IPS DF 6.9 (cell line): ENCODE results near the gene SLC12A1.

Experiments used
- DNase-seq: peaks from one replicate; pipeline ENCODE4 v3.0.0-alpha.2; 2013; ENCODE audit warnings: low read depth, low spot score
- H3K27ac ChIP-seq: one replicate; pipeline ENCODE4 v1.5.1; 2013; ENCODE audit warnings: low read length, control low read depth
- H3K27me3 ChIP-seq: 2 replicates; pipeline ENCODE4 v1.6.1; 2013; ENCODE audit warnings: mild to moderate bottlenecking, low read length; ENCODE audit not compliant: control insufficient read depth, insufficient read depth
- H3K36me3 ChIP-seq: 2 replicates; pipeline ENCODE4 v1.6.1; 2013; ENCODE audit warnings: low read length; ENCODE audit not compliant: control insufficient read depth, insufficient read depth
- H3K4me1 ChIP-seq: 2 replicates; pipeline ENCODE4 v1.6.1; 2013; ENCODE audit warnings: low read length; ENCODE audit not compliant: control insufficient read depth, insufficient read depth
- H3K4me3 ChIP-seq: 2 replicates; pipeline ENCODE4 v1.5.1; 2013; ENCODE audit warnings: mild to moderate bottlenecking, low read length
- H3K9me3 ChIP-seq: 2 replicates; pipeline ENCODE4 v1.6.1; 2013; ENCODE audit warnings: low read length, inconsistent platforms; ENCODE audit not compliant: control insufficient read depth, insufficient read depth
- WGBS: extraction: QIAGEN DNeasy Blood & Tissue Kit; methylation state at CpG from one replicate; pipeline ENCODE4 v1.1.7; 2013; ENCODE audit warnings: mixed read lengths, missing lambda C conversion rate; ENCODE audit not compliant: insufficient read length, insufficient coverage; 5-methylcytosine and 5-hydroxymethylcytosine counted together

SLC12A1 gene

GRCh38 chr15:48343865-48344264 lies 137.8 kb downstream of the SLC12A1 start:
- Histone ChIP-seq H3K27ac (no peak overlapping the region), H3K27me3 (no peaks in the 10 kb centered on the region), H3K4me3 (no peak overlapping the region), H3K9me3 (no peaks in the 10 kb centered on the region), H3K4me1 (no peaks in the 10 kb centered on the region), H3K36me3 (peaks cover 3% of the 10 kb centered on the region; the same call in 1 of the 2 replicates)
- no peak for DNase-seq
- WGBS: 100% methylated on average over 2 of the region's 6 CpGs

- no peak overlapping the region for H3K4me3 ChIP-seq
- H3K4me1 ChIP-seq: no peaks in the 10 kb centered on the region
- no peak overlapping the region for H3K27ac ChIP-seq
- peaks cover 3% of the 10 kb centered on the region; the same call in 1 of the 2 replicates for H3K36me3 ChIP-seq
- H3K9me3 ChIP-seq: no peaks in the 10 kb centered on the region
- DNase-seq: no peak
- H3K27me3 ChIP-seq: no peaks in the 10 kb centered on the region
Measured at GRCh38 chr15:48345516-48345915, 139.4 kb downstream of the SLC12A1 start.

- Histone ChIP-seq H3K27ac (no peak overlapping the region), H3K36me3 (no peaks in the 10 kb centered on the region), H3K4me1 (no peaks in the 10 kb centered on the region), H3K27me3 (no peaks in the 10 kb centered on the region), H3K4me3 (no peak overlapping the region), H3K9me3 (no peaks in the 10 kb centered on the region)
- WGBS: no CpG with 5 or more reads among the region's 6 CpGs
- peak; percentile 47 for DNase-seq
Measured at GRCh38 chr15:48352474-48353072, 146.5 kb downstream of the SLC12A1 start.
